ENCODE data around the gene CPPED1.

- no peak for TF ChIP-seq CTCF (IDR thresholded peaks at IDR 0.05; ENCODE audit: low read depth, low read length, missing input control)
- no peak for TF ChIP-seq EGR1 (IDR thresholded peaks at IDR 0.05; ENCODE audit: low read depth in 2 of 2)
- no peak for TF ChIP-seq YY1 (IDR thresholded peaks at IDR 0.05)
- no peak for TF ChIP-seq SP1 (IDR thresholded peaks at IDR 0.05)
- TF ChIP-seq MAX (IDR thresholded peaks at IDR 0.05) = no peak
- no peak for TF ChIP-seq REST (IDR thresholded peaks at IDR 0.05)
- TF ChIP-seq GABPA (IDR thresholded peaks at IDR 0.05 in 1 of 2, conservative IDR thresholded peaks at IDR 0.05 in 1 of 2) = no peak
- no peak for TF ChIP-seq FOXA1 (IDR thresholded peaks at IDR 0.05)
- TF ChIP-seq TAF1 (conservative IDR thresholded peaks at IDR 0.05) = no peak
- TF ChIP-seq RXRA (IDR thresholded peaks at IDR 0.05) = no peak
- no peak for TF ChIP-seq RAD21 (IDR thresholded peaks at IDR 0.05)
- no peak for TF ChIP-seq HNF4G (IDR thresholded peaks at IDR 0.05)
These were observed 14.6 kb upstream of the CPPED1 start for GRCh38 chr16:12818326-12818725.
